Measurements from ENCODE around the gene MTHFR.

- TF ChIP-seq EZH2 (IDR thresholded peaks at IDR 0.05; ENCODE audit: borderline replicate concordance, low read length) (no peak), CTCF (IDR thresholded peaks at IDR 0.05; ENCODE audit: low read length) (no peak)
Observed at GRCh38 chr1:11792106-11792505, 13.7 kb downstream of the MTHFR start.
